Measurements from ENCODE around the gene PRKCA.

PRKCA gene

DNA sequence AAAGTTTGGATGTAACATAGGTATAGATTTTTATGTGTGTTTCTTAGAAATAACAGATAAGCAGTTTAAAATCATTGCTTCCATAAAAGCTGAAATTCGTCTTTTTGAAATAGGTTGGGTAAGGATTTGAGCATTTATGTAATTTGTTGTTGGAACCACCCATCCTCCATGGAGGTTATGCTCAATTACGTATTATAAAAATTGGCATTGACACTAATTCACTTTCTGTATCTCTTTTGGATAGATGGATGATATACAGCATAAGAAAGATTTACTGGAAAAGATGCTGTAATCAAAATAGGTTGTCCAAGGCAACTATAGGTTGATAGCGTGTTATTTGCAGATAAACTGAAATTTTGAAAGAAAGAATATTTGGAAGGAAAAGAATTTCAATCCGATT is 105.5 kb downstream of the PRKCA start:
- no peaks in the 10 kb centered on the region for H3K27me3 ChIP-seq
- no peak overlapping the region for H3K4me3 ChIP-seq (ENCODE audit: low read depth, low read length)
- TF ChIP-seq, protein P1, sequence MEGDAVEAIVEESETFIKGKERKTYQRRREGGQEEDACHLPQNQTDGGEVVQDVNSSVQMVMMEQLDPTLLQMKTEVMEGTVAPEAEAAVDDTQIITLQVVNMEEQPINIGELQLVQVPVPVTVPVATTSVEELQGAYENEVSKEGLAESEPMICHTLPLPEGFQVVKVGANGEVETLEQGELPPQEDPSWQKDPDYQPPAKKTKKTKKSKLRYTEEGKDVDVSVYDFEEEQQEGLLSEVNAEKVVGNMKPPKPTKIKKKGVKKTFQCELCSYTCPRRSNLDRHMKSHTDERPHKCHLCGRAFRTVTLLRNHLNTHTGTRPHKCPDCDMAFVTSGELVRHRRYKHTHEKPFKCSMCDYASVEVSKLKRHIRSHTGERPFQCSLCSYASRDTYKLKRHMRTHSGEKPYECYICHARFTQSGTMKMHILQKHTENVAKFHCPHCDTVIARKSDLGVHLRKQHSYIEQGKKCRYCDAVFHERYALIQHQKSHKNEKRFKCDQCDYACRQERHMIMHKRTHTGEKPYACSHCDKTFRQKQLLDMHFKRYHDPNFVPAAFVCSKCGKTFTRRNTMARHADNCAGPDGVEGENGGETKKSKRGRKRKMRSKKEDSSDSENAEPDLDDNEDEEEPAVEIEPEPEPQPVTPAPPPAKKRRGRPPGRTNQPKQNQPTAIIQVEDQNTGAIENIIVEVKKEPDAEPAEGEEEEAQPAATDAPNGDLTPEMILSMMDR (IDR thresholded peaks at IDR 0.05; ENCODE audit: low read depth, low read length) = no peak
- H3K9me3 ChIP-seq = no peaks in the 10 kb centered on the region
- H3K36me3 ChIP-seq = no peaks in the 10 kb centered on the region
- peaks cover 12% of the 10 kb centered on the region; the same call in 1 of the 2 replicates for H3K4me1 ChIP-seq
- no peak for DNase-seq

DNA sequence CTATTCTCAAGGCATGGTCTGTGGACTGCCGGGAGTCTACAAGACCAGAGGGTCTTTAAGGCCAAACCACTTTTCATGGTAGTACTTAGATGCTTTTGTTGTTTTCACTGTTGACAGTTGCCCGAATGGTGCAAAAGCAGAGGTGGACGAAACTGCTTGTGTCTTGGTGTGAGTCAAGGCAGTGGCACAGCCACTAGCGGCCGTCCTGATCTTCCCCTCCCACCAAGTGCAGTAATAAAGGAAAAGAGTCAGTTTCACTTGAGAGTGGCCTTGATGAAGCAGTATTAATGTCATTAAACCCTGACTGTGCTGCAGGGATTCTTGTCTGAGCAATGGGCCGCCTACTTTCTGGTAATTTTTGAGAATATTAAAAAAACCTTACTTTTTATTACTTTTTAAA is 109.1 kb downstream of the PRKCA start:
- peaks cover 5% of the 10 kb centered on the region; the same call in 1 of the 2 replicates for H3K4me1 ChIP-seq
- no peaks in the 10 kb centered on the region for H3K9me3 ChIP-seq
- DNase-seq = no peak
- no peak overlapping the region for H3K4me3 ChIP-seq (ENCODE audit: low read depth, low read length)
- H3K36me3 ChIP-seq = no peaks in the 10 kb centered on the region
- TF ChIP-seq, protein P1 (IDR thresholded peaks at IDR 0.05; ENCODE audit: low read depth, low read length) = no peak
- H3K27me3 ChIP-seq = no peaks in the 10 kb centered on the region

DNA sequence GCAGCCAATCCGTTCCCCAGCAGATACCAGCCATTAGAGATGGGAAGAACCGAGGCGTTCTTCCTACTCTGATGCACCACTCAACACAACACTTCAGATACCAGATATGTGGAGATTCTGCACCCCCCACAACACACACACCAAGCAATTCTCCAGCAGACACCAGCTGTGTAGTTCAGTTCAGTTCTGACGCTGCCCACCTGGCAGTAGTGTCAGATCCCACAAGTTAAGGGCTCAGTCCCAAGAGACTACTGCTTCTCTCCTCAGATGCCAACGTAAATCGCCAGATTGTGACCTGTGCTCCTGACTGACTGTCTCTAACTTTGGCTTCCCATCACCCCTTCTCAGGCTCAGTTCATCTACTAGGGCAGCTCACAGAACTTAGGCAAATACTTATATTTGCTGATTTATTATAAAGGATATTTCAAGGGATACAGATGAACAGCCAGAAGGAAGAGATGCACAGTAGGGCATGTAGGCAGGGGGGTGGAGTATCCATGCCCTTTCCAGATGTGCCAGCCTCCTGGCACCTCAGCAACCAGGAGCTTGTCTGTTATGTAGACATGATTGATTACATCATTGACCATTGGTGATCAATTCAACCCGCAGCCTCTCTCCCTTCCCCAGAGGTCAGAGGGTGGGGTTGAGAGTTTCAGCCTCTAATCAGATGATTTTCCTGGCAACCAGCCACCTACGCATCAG is 110.6 kb downstream of the PRKCA start:
- no peaks in the 10 kb centered on the region for H3K27me3 ChIP-seq
- H3K9me3 ChIP-seq = no peaks in the 10 kb centered on the region
- no peaks in the 10 kb centered on the region for H3K36me3 ChIP-seq
- DNase-seq = no peak
- TF ChIP-seq, protein P1 (IDR thresholded peaks at IDR 0.05; ENCODE audit: low read depth, low read length) = no peak
- no peak overlapping the region for H3K4me3 ChIP-seq (ENCODE audit: low read depth, low read length)
- peaks cover 5% of the 10 kb centered on the region; the same call in 1 of the 2 replicates for H3K4me1 ChIP-seq

DNA sequence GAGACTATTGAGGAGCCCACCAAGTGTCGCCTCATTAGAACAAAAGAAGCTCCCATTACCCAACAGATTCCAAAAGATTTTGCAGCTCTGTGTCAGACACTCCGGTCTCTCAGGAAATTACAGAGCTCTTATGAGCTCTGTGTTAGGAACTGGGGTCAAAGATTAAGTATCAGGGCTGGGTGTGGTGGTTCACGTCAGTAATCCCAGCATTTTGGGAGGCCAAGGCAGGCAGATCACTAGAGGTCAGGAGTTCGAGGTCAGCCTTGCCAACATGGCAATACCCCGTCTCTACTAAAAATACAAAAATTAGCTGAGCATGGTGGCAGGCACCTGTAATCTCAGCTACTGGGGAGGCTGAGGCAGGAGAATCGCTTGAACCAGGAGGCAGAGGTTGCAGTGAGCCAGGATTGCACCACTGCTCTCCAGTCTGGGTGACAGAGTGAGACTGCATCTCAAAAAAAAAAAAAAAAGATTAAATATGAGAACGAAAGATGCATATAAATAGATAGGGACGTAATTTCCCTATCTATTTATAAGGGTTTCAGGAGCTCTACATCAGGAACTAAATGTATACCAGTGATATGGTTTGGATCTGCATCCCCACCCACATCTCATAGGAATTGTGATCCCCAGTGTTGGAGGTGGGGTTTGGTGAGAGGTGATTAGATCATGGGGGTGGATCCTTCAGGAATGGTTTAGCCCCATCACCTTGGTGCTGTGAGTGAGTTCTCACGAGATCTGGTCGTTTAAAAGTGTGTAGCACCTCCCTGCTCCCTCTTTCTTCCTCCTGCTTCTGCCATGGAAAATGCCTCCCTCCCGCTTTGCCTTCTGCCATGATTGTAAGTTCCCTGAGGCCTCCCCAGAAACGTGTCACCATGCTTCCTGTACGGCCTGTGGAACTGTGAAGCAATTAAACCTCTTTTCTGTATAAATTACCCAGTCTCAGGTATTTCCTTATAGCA is 111.4 kb downstream of the PRKCA start:
- H3K36me3 ChIP-seq = no peaks in the 10 kb centered on the region
- TF ChIP-seq, protein P1 (IDR thresholded peaks at IDR 0.05; ENCODE audit: low read depth, low read length) = no peak
- no peak for DNase-seq
- H3K4me3 ChIP-seq (ENCODE audit: low read depth, low read length) = no peak overlapping the region
- H3K27me3 ChIP-seq = no peaks in the 10 kb centered on the region
- no peaks in the 10 kb centered on the region for H3K9me3 ChIP-seq
- peaks cover 5% of the 10 kb centered on the region; the same call in 1 of the 2 replicates for H3K4me1 ChIP-seq

DNA sequence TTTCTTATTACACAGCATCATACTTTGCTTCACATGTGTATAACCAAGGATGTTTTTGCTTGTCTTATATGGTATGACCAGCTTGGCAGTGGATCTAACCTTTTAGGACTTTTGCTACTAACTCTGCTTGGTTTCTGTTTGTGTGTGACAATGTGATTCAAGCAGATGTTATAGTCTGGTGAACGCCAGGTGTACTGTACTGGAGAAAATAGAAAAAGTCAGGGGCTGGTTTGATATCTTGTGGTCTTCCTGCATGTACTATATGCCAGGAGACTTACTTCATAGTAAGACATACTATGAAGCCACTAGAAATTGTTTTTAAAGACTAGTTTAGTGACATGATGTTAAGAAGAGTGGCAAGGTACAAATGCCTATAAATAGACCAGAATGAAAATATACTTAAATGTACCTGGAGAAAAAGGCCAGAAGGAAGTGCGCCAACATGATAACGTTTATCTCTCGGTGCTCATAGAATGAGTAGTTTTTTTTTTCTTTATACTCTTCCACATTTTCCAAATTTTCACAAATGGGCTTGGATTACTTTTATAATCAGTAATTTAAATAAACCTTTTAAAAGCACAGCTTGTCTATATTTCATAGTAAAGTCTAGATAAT is 112.3 kb downstream of the PRKCA start:
- Histone ChIP-seq H3K4me1 (peaks cover 7% of the 10 kb centered on the region; the same call in 1 of the 2 replicates), H3K27me3 (no peaks in the 10 kb centered on the region), H3K4me3 (ENCODE audit: low read depth, low read length) (no peak overlapping the region), H3K9me3 (no peaks in the 10 kb centered on the region), H3K36me3 (no peaks in the 10 kb centered on the region)
- DNase-seq = no peak
- TF ChIP-seq, protein P1 (IDR thresholded peaks at IDR 0.05; ENCODE audit: low read depth, low read length) = no peak
